K562 (cell line): ENCODE measurements around the gene TSHZ1. TPM values are rescaled to one million over a fixed set of nuclear protein-coding genes. Genes with fewer than 3 reads are reported as not detected.

Experiments used
- CHCHD3 ChIP-seq: fragments of 250-450 bp; sonication (Bioruptor Pico); IDR thresholded peaks from 2 replicates; pipeline ENCODE4 v2.1.2; 2022; ENCODE audit warnings: mild to moderate bottlenecking
- CHD7 ChIP-seq: fragments of 200-600 bp; sonication (generic); IDR thresholded peaks from one replicate; pipeline ENCODE4 v1.6.1; 2012; ENCODE audit warnings: mild to moderate bottlenecking, low read depth, low read length, inconsistent platforms
- SMC3 ChIP-seq: conservative IDR thresholded peaks from 2 replicates; pipeline ENCODE4 v1.6.1; 2011; ENCODE audit warnings: low read depth, low read length, improper control_type of control experiment; ENCODE audit not compliant: insufficient read depth
- ZEB2 ChIP-seq: fragments of 450-650 bp; IDR thresholded peaks from 2 replicates; pipeline ENCODE4 v1.6.1; 2016
- ZFP91 ChIP-seq: sonication (generic); formaldehyde crosslinking; IDR thresholded peaks from 2 replicates; pipeline ENCODE4 v1.8.0; 2022; ENCODE audit warnings: mild to moderate bottlenecking, missing genetic modification reagents
- ZNF23 ChIP-seq: fragments of 250-450 bp; sonication (Bioruptor Pico); IDR thresholded peaks from 2 replicates; pipeline ENCODE4 v1.4.0; 2020; ENCODE audit warnings: mild to moderate bottlenecking
- polyA plus RNA-seq, 8 experiments: library from polyadenylated mRNA; depleted of rRNA in 4 of 8; stranded (reverse) in 5 of 8; unstranded in 3 of 8; fragments of >200 nt; fragmentation: Nextera tagmentation in 2 of 8; fragmentation: Illumina TruSeq in 1 of 8; extraction: Ambion mirVana in 2 of 8; extraction: Trizol in 1 of 8; gene quantifications; 2 replicates each; pipeline versions ENCODE4 v1.2.1 to v1.2.3, GENCODE V29; 2011 to 2014; ENCODE audit warnings: inconsistent platforms in 1 of 8, missing spikeins in 1 of 8
- total RNA-seq, 7 experiments: library from RNA; depleted of rRNA in 6 of 7; stranded (reverse); fragments of >200 nt in 6 of 7; fragmentation: Illumina TruSeq in 2 of 7; extraction: Trizol in 2 of 7; gene quantifications; 2 replicates each; pipeline versions ENCODE4 v1.2.1 to v1.2.3, GENCODE V29; 2011 to 2021; ENCODE audit warnings: low replicate concordance in 1 of 7
- TF ChIP-seq, protein P1 (sequence below): sonication (generic); formaldehyde crosslinking; IDR thresholded peaks from 2 replicates; pipeline ENCODE4 v1.8.0; 2022; ENCODE audit warnings: missing genetic modification reagents, mild to moderate bottlenecking, borderline replicate concordance
- TF ChIP-seq, protein P2 (sequence below): fragments of 450-650 bp; formaldehyde crosslinking; conservative IDR thresholded peaks from 2 replicates; pipeline ENCODE4 v1.4.0; 2022; ENCODE audit warnings: mild to moderate bottlenecking, missing genetic modification characterization
- TF ChIP-seq, protein P3 (sequence below): fragments of 450-650 bp; formaldehyde crosslinking; IDR thresholded peaks from 2 replicates; pipeline ENCODE4 v1.4.0; 2020; ENCODE audit warnings: mild to moderate bottlenecking

Gene TSHZ1
- total and polyA plus RNA-seq, 9 of the 15 experiments (the other 6 are each of a cell fraction or from before 2014, with no cell fraction given), result 1.1 to 7.2 (median 2.7) TPM

DNA sequence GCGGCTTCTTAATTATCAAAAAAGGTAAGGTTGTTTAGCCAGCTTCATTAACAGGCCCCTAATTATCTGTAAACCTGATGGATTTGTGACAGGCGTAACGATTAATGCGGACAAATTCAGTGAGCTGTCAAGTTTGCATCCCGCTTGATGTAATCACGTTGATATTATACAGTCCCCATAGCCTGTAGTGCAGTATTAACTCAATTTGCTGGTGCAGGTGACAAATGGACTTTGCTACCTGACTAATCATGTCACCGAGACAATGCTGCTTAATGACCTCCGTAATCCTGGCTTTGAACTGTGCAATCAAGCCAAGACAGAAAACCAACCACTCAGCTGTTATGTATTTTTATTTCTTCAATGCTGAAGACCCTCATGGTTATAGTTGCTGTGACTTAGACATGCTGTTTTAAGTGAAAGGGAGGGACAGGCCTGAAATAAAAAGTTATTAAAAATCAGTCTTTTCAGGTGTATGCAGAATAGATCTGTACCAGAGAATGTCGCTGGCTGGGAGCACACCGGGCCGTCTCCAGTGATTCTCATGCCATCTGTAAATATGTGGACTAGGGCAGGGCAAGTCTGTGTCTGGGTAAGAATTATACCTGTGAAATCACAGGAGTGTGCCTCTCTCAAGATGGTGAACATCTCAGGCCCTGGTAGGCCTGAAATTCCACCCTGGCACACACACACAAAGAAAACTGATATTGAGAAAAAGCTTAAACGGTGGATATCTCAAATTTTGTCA is 4.3 kb downstream of the TSHZ1 start (continued):
- no peak for TF ChIP-seq ZFP91 (CRISPR knock-in tag)
- TF ChIP-seq, protein P1, sequence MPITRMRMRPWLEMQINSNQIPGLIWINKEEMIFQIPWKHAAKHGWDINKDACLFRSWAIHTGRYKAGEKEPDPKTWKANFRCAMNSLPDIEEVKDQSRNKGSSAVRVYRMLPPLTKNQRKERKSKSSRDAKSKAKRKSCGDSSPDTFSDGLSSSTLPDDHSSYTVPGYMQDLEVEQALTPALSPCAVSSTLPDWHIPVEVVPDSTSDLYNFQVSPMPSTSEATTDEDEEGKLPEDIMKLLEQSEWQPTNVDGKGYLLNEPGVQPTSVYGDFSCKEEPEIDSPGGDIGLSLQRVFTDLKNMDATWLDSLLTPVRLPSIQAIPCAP (CRISPR knock-in tag), result no peak
- no peak for TF ChIP-seq CHCHD3 (CRISPR knock-in tag)
- no peak for TF ChIP-seq SMC3
- TF ChIP-seq ZNF23 (CRISPR knock-in tag), result no peak
- TF ChIP-seq, protein P2, sequence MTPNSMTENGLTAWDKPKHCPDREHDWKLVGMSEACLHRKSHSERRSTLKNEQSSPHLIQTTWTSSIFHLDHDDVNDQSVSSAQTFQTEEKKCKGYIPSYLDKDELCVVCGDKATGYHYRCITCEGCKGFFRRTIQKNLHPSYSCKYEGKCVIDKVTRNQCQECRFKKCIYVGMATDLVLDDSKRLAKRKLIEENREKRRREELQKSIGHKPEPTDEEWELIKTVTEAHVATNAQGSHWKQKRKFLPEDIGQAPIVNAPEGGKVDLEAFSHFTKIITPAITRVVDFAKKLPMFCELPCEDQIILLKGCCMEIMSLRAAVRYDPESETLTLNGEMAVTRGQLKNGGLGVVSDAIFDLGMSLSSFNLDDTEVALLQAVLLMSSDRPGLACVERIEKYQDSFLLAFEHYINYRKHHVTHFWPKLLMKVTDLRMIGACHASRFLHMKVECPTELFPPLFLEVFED (CRISPR knock-in tag), result no peak
- TF ChIP-seq ZEB2, result no peak
- TF ChIP-seq CHD7, result no peak
- TF ChIP-seq, protein P3, sequence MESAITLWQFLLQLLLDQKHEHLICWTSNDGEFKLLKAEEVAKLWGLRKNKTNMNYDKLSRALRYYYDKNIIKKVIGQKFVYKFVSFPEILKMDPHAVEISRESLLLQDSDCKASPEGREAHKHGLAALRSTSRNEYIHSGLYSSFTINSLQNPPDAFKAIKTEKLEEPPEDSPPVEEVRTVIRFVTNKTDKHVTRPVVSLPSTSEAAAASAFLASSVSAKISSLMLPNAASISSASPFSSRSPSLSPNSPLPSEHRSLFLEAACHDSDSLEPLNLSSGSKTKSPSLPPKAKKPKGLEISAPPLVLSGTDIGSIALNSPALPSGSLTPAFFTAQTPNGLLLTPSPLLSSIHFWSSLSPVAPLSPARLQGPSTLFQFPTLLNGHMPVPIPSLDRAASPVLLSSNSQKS (CRISPR knock-in tag), result no peak
